Measurements from ENCODE around the gene ZNF230. TPM values are rescaled to one million over a fixed set of nuclear protein-coding genes. Genes with fewer than 3 reads are reported as not detected.

ZNF230 gene
- total RNA-seq, 3 donors from 2014 or later: 3.0 to 8.3 (median 5.6) TPM

GRCh38 chr19:44010468-44010867 is 7.7 kb downstream of the ZNF230 start:
- H3K4me1 ChIP-seq: no peaks in the 10 kb centered on the region
- peaks cover 31% of the 10 kb centered on the region for H3K36me3 ChIP-seq
- H3K27ac ChIP-seq: no peak overlapping the region
- peak overlapping the region in 1 of 3 donors; percentile 21 for H3K4me3 ChIP-seq
- H3K9me3 ChIP-seq: peaks cover 62 to 90% of the 10 kb centered on the region in 2 donors
- H3K27me3 ChIP-seq: no peaks in the 10 kb centered on the region
- intact Hi-C loops (cut with DNase I; ENCODE audit: low total_unique reads): no loop called here
- TF ChIP-seq, protein P1, sequence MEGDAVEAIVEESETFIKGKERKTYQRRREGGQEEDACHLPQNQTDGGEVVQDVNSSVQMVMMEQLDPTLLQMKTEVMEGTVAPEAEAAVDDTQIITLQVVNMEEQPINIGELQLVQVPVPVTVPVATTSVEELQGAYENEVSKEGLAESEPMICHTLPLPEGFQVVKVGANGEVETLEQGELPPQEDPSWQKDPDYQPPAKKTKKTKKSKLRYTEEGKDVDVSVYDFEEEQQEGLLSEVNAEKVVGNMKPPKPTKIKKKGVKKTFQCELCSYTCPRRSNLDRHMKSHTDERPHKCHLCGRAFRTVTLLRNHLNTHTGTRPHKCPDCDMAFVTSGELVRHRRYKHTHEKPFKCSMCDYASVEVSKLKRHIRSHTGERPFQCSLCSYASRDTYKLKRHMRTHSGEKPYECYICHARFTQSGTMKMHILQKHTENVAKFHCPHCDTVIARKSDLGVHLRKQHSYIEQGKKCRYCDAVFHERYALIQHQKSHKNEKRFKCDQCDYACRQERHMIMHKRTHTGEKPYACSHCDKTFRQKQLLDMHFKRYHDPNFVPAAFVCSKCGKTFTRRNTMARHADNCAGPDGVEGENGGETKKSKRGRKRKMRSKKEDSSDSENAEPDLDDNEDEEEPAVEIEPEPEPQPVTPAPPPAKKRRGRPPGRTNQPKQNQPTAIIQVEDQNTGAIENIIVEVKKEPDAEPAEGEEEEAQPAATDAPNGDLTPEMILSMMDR (IDR thresholded peaks at IDR 0.05): no peak
- TF ChIP-seq POLR2AphosphoS5 (IDR thresholded peaks at IDR 0.05) (no peak), POLR2A (IDR thresholded peaks at IDR 0.05) (no peak)
- DNase-seq (ENCODE audit: low spot score in 2 of 2): no peak

GRCh38 chr19:44019498-44019897 is 16.7 kb downstream of the ZNF230 start:
- no peak overlapping the region for H3K4me3 ChIP-seq
- H3K4me1 ChIP-seq: no peaks in the 10 kb centered on the region
- no peak overlapping the region for H3K27ac ChIP-seq
- no peaks in the 10 kb centered on the region for H3K27me3 ChIP-seq
- H3K36me3 ChIP-seq: no peaks in the 10 kb centered on the region
- no peak for TF ChIP-seq POLR2AphosphoS5 (IDR thresholded peaks at IDR 0.05)
- TF ChIP-seq, protein P1 (IDR thresholded peaks at IDR 0.05): no peak
- no peak for TF ChIP-seq POLR2A (IDR thresholded peaks at IDR 0.05)
- H3K9me3 ChIP-seq: peaks cover 12 to 33% of the 10 kb centered on the region in 2 donors
- DNase-seq (ENCODE audit: low spot score in 2 of 2): no peak
- intact Hi-C loops (cut with DNase I; ENCODE audit: low total_unique reads): no loop called here

DNA sequence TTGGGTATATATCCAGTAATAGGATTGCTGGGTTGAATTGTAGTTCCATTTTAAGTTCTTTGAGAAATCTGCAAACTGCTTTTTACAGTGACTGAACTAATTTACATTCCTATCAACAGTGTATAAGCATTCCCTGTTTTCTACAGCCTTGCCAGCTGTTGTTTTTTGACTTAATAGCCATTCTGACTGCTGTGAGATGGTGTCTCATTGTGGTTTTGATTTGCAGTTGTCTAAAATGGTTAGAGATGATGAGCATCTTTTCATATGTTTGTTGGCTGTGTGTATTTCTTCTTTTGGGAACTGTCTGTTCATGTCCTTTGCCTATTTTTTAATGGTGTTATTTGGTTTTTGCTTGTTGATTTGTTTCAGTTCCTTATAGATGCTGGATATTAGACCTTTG is 18.5 kb downstream of the ZNF230 start:
- intact Hi-C loops (cut with DNase I; ENCODE audit: low total_unique reads): no loop called here
- no peaks in the 10 kb centered on the region for H3K4me1 ChIP-seq
- H3K36me3 ChIP-seq: no peaks in the 10 kb centered on the region
- no peak for DNase-seq (ENCODE audit: low spot score in 2 of 2)
- H3K27ac ChIP-seq: no peak overlapping the region
- TF ChIP-seq POLR2AphosphoS5 (IDR thresholded peaks at IDR 0.05) (no peak), POLR2A (IDR thresholded peaks at IDR 0.05) (no peak)
- TF ChIP-seq, protein P1 (IDR thresholded peaks at IDR 0.05): no peak
- no peaks in the 10 kb centered on the region for H3K27me3 ChIP-seq
- peaks cover 4 to 25% of the 10 kb centered on the region in 2 donors for H3K9me3 ChIP-seq
- no peak overlapping the region for H3K4me3 ChIP-seq

DNA sequence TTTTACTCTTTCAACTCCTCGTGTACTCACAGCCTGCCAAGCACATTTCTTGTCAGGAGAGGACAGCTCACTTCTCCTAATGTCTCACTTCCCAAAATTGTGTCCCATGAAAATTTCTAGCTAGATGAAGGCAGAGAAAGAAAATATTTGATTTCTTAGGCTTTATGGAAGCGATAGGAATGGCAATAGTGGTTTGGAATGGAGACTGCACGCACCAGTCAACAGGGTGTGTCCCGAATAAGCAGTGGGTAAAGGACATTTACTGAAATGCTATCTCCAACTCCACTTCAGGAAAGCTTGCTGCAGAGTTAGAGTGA is 22.1 kb downstream of the ZNF230 start:
- DNase-seq (ENCODE audit: low spot score in 2 of 2): no peak
- Histone ChIP-seq H3K9me3 (peaks cover 24 to 30% of the 10 kb centered on the region in 2 donors), H3K27ac (peak overlapping the region in 1 of 2 donors; percentile 55), H3K4me3 (peak overlapping the region; percentile 62 to 82 (median 77)), H3K36me3 (peaks cover 7% of the 10 kb centered on the region), H3K27me3 (no peaks in the 10 kb centered on the region), H3K4me1 (no peaks in the 10 kb centered on the region)
- intact Hi-C loops (cut with DNase I; ENCODE audit: low total_unique reads): no loop called here
- TF ChIP-seq POLR2AphosphoS5 (IDR thresholded peaks at IDR 0.05): no peak
- TF ChIP-seq, protein P1 (IDR thresholded peaks at IDR 0.05): no peak
- TF ChIP-seq POLR2A (IDR thresholded peaks at IDR 0.05): no peak

- TF ChIP-seq POLR2A (IDR thresholded peaks at IDR 0.05) (no peak), POLR2AphosphoS5 (IDR thresholded peaks at IDR 0.05) (no peak)
- TF ChIP-seq, protein P1 (IDR thresholded peaks at IDR 0.05): no peak
- Histone ChIP-seq H3K27ac (peak within 1 kb of the TSS; percentile 41 to 55), H3K9me3 (peaks cover 26 to 32% of the 10 kb centered on the region in 2 donors), H3K27me3 (no peaks in the 10 kb centered on the region), H3K4me1 (no peaks in the 10 kb centered on the region), H3K4me3 (peak within 1 kb of the TSS; percentile 62 to 82 (median 77)), H3K36me3 (peaks cover 10% of the 10 kb centered on the region)
- peak; percentile 58 to 67 for DNase-seq (ENCODE audit: low spot score in 2 of 2)
- intact Hi-C loops (cut with DNase I; ENCODE audit: low total_unique reads): no loop called here
Measured at GRCh38 chr19:44025217-44025936, 22.6 kb downstream of the ZNF230 start, which contains the start of gene ZNF222. Gene ZNF222 (plus strand): TSS chr19:44025379. CDS start chr19:44025437, 58 bp downstream.

Data from breast epithelium (tissue), 4 donors.